Upper lobe of left lung (tissue), 6 donors: ENCODE data around the gene RAPGEF1. TPM values are rescaled to one million over a fixed set of nuclear protein-coding genes. Genes with fewer than 3 reads are reported as not detected.

Source experiments
- ATAC-seq, 2 donors: fragments of 200-7000 bp; cut with Tn5 transposase; one replicate each; pipeline ENCODE4 v1.9.1; 2022; ENCODE audit warnings: mild to moderate bottlenecking in 2 of 2, moderate library complexity in 2 of 2; ENCODE audit not compliant: low FRiP score in 2 of 2
- DNase-seq, 2 donors: peaks; one replicate each; pipeline ENCODE4 v3.0.0-alpha.2; 2019 to 2020
- H3K27ac ChIP-seq, 4 donors: fragments of 200-600 bp; sonication (generic); one replicate each; pipeline ENCODE4 v1.5.1; 2016 to 2019
- H3K27me3 ChIP-seq, 4 donors: fragments of 200-600 bp; sonication (generic); one replicate each; pipeline ENCODE4 v1.5.1; 2017 to 2019
- H3K36me3 ChIP-seq, 4 donors: fragments of 200-600 bp; sonication (generic); one replicate each; pipeline ENCODE4 v1.5.1; 2016 to 2019
- H3K4me1 ChIP-seq, 4 donors: fragments of 200-600 bp; sonication (generic); one replicate each; pipeline ENCODE4 v1.5.1; 2018 to 2019
- H3K4me3 ChIP-seq, 4 donors: fragments of 200-600 bp; sonication (generic); one replicate each; pipeline ENCODE4 v1.5.1; 2017 to 2019; ENCODE audit warnings: mild to moderate bottlenecking in 2 of 4, moderate library complexity in 1 of 4
- H3K9me3 ChIP-seq, 4 donors: fragments of 200-600 bp; sonication (generic); one replicate each; pipeline ENCODE4 v1.5.1; 2018 to 2019
- EP300 ChIP-seq, 4 donors: sonication (generic); formaldehyde crosslinking; IDR thresholded peaks; one replicate each; pipeline ENCODE4 v1.5.1; 2017; ENCODE audit warnings: antibody characterized with exemption in 4 of 4, control low read depth in 2 of 4
- POLR2A ChIP-seq, 4 donors: fragments of 450-650 bp; IDR thresholded peaks; one replicate each; pipeline ENCODE4 v1.5.1; 2016 to 2017; ENCODE audit warnings: antibody characterized with exemption in 4 of 4, mild to moderate bottlenecking in 2 of 4
- POLR2AphosphoS5 ChIP-seq, 2 donors: sonication (generic); formaldehyde crosslinking; IDR thresholded peaks; one replicate each; pipeline ENCODE4 v1.5.1; 2017; ENCODE audit warnings: antibody characterized with exemption in 2 of 2
- WGBS, 2 donors: methylation state at CpG; one replicate each; pipeline ENCODE4 v1.1.5; 2017 to 2018; 5-methylcytosine and 5-hydroxymethylcytosine counted together
- total RNA-seq, 6 donors: library from RNA; depleted of rRNA in 4 of 6; stranded (reverse); fragments of >200 nt in 4 of 6; gene quantifications; one replicate each; pipeline versions ENCODE4 v1.1.0 to v1.2.1, GENCODE V29; 2016 to 2021
- TF ChIP-seq, protein P1 (sequence below), 6 experiments: fragments of 450-650 bp in 4 of 6; fragments of 200-600 bp in 2 of 6; sonication (generic) in 2 of 6; IDR thresholded peaks; one replicate each; pipeline ENCODE4 v1.5.1; 2016 to 2019; ENCODE audit warnings: antibody characterized with exemption in 6 of 6
- donor health status: DM: no; HTN: no; CAD: no; lungs with moderate emphysema.
- donor health status: DM: no; HTN: yes; CAD: no; lungs with severe emphysema.

Gene RAPGEF1
- total RNA-seq, 6 donors from 2014 or later: 82.8 to 161 (median 96.8) TPM

DNA sequence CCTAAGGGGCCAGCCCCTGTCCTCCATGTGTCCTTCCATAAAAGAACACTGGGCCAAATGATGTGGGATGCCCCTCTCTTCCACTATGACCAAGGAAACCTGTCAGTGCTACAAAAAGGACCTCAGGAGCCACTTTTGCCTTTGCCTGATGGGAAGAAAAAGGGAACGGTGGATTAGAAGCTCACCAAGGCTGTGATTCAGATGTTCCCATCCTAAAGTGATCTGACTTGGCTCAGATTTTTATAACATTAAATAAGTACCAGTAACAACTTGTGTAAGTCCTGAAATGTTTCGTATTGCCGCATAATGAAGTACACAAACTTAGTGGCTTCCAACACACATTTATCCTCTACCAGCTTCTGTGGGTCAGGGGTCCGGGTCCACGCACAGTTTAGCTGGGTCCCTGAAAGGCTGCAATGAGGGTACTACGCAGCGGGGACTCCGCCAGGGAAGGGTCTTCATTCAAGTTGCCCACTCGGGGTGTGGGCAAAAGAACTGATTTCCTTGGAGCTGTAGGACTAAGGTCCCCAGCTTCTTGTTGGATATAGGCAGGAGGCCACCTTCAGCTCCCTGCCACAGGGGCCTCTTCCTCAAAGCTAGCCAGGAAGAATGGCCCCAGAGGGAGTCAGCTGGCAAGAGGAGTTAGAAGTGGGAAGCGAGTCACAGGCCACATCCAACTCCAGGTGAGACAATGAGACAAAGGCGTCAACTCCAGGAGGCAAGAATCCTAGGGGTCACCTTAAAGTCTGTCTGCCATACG is 60.4 kb downstream of the RAPGEF1 start:
- TF ChIP-seq POLR2AphosphoS5 (IDR thresholded peaks at IDR 0.05) (no peak), POLR2A (IDR thresholded peaks at IDR 0.05) (no peak), EP300 (IDR thresholded peaks at IDR 0.05) (no peak)
- TF ChIP-seq, protein P1, sequence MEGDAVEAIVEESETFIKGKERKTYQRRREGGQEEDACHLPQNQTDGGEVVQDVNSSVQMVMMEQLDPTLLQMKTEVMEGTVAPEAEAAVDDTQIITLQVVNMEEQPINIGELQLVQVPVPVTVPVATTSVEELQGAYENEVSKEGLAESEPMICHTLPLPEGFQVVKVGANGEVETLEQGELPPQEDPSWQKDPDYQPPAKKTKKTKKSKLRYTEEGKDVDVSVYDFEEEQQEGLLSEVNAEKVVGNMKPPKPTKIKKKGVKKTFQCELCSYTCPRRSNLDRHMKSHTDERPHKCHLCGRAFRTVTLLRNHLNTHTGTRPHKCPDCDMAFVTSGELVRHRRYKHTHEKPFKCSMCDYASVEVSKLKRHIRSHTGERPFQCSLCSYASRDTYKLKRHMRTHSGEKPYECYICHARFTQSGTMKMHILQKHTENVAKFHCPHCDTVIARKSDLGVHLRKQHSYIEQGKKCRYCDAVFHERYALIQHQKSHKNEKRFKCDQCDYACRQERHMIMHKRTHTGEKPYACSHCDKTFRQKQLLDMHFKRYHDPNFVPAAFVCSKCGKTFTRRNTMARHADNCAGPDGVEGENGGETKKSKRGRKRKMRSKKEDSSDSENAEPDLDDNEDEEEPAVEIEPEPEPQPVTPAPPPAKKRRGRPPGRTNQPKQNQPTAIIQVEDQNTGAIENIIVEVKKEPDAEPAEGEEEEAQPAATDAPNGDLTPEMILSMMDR (IDR thresholded peaks at IDR 0.05): no peak
- WGBS, 2 donors: 88 to 96% methylated on average over 12 of the region's 12 CpGs

DNA sequence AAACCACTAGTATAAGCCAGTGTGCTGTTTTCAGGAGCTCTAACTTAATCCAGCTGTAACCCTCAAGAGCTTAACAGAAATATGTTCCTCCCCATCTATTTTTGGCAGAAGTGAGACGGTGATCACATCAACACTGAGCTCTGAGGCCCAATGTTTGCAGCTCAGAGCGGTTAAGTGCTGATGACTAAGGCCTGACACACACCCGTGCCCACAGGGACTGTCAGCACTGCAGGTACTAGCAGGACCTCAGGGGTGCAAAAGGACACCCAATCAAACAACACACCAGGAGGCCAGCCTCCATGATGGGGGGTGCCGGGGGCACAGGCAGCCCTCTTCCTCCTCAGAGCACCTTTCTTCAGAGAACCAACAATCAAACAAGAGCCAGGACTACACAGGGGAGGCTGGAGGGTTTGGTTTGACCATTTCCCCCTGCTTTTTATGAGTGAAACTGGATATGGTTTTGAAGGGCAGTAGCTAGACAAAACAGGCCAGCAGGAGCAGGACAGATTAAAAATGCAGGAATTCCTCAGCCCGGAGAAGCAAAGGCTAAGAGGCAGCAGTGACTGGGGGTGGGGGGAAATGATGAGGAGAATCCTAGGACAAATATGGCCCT is 61.3 kb downstream of the RAPGEF1 start:
- Histone ChIP-seq H3K27ac (peak overlapping the region; percentile 78 to 88 (median 84)), H3K9me3 (no peaks in the 10 kb centered on the region), H3K4me3 (no peak overlapping the region), H3K27me3 (no peaks in the 10 kb centered on the region), H3K4me1 (peaks cover 52 to 87% (median 74%) of the 10 kb centered on the region in 4 donors), H3K36me3 (no peaks in the 10 kb centered on the region)
- ATAC-seq (peak; percentile 92 to 95), DNase-seq (peak in 1 of 2 donors; percentile 90)
- WGBS, 2 donors: 32 to 40% methylated on average over 4 to 5 of the region's 5 CpGs
- TF ChIP-seq POLR2AphosphoS5 (IDR thresholded peaks at IDR 0.05): peak; percentile 78 to 80
- TF ChIP-seq, protein P1 (IDR thresholded peaks at IDR 0.05): no peak
- peak in 1 of 4 donors; percentile 65 for TF ChIP-seq POLR2A (IDR thresholded peaks at IDR 0.05)
- TF ChIP-seq EP300 (IDR thresholded peaks at IDR 0.05): peak in 1 of 4 donors; percentile 29

More for the DNA sequence above, 60.4 kb downstream of the RAPGEF1 start:
- Histone ChIP-seq H3K4me1 (peaks cover 55 to 82% (median 67%) of the 10 kb centered on the region in 4 donors), H3K4me3 (no peak overlapping the region), H3K9me3 (no peaks in the 10 kb centered on the region), H3K27me3 (no peaks in the 10 kb centered on the region), H3K36me3 (no peaks in the 10 kb centered on the region), H3K27ac (peak overlapping the region; percentile 78 to 88 (median 84))
- ATAC-seq (no peak), DNase-seq (no peak)

DNA sequence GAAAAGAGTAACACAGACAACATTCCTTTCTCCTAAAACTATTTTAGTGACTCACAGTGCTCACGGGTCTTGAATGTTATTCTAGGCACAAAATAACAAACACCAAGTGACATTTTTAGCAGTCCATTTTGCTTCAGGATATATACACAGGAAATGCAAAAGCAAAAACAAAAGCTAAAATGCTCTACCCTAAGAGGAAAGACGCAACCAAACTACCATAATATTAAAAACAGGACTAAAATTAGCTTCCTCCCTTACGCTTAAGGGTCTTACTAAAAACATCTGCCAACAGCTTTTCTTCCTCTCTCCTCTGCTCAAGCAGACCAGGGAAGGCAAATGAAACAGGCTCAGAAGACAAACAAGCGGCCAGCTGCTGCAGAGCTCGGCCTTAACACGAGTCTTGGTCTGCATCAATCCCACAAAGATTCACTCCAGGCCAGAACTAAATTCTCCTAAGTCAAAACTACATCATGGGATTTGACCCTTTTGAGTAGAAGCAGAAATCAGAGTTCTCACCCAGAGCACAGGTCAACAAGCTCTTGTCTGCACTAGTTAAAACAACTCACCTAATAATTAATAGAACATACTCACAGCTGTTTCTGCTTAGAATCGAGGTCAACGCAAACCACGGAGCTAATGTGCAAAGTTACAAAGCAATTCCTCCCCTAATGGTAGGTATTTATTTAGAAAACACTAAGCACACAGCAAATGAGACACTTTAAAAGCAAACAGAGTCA is 62.3 kb downstream of the RAPGEF1 start:
- H3K4me3 ChIP-seq: no peak overlapping the region
- ATAC-seq: peak; percentile 11 to 49
- H3K27me3 ChIP-seq: no peaks in the 10 kb centered on the region
- peaks cover 54 to 89% (median 74%) of the 10 kb centered on the region in 4 donors for H3K4me1 ChIP-seq
- H3K36me3 ChIP-seq: no peaks in the 10 kb centered on the region
- peak overlapping the region; percentile 78 to 88 (median 84) for H3K27ac ChIP-seq
- WGBS, 2 donors: 14 to 25% methylated on average over 9 of the region's 9 CpGs
- TF ChIP-seq POLR2AphosphoS5 (IDR thresholded peaks at IDR 0.05) (no peak), POLR2A (IDR thresholded peaks at IDR 0.05) (peak in 1 of 4 donors; percentile 37), EP300 (IDR thresholded peaks at IDR 0.05) (peak in 1 of 4 donors; percentile 43)
- no peaks in the 10 kb centered on the region for H3K9me3 ChIP-seq
- DNase-seq: no peak

DNA sequence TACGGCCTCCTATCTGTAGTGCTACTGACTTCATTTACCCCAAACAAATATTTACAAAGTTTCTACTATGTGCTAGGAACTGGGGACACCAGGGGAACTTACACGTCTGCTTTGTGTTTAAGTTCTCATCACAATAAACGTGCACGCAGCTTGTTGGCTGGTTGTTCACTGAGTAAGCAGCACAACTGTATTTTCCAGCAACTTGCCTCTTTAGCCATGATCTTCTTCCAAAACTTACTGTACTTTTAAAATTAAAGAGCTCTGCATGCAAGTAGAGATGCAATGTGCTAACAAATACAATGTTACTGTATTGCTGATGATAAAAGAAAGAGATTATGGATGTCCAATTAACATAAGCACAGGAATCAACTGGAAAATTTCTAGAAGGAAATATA is 62.8 kb downstream of the RAPGEF1 start:
- no peaks in the 10 kb centered on the region for H3K36me3 ChIP-seq
- peak overlapping the region; percentile 78 to 88 (median 84) for H3K27ac ChIP-seq
- DNase-seq (no peak), ATAC-seq (no peak)
- H3K4me1 ChIP-seq: peaks cover 60 to 89% (median 75%) of the 10 kb centered on the region in 4 donors
- TF ChIP-seq POLR2A (IDR thresholded peaks at IDR 0.05): no peak
- TF ChIP-seq, protein P1 (IDR thresholded peaks at IDR 0.05): no peak
- no peak for TF ChIP-seq EP300 (IDR thresholded peaks at IDR 0.05)
- no peak for TF ChIP-seq POLR2AphosphoS5 (IDR thresholded peaks at IDR 0.05)
- H3K27me3 ChIP-seq: no peaks in the 10 kb centered on the region
- H3K4me3 ChIP-seq: no peak overlapping the region
- 30 to 54% methylated on average over 4 of the region's 4 CpGs for WGBS, 2 donors
- H3K9me3 ChIP-seq: no peaks in the 10 kb centered on the region
